ENCODE data around the gene NOC4L. TPM values are rescaled to one million over a fixed set of nuclear protein-coding genes. Genes with fewer than 3 reads are reported as not detected.

The NOC4L gene
- polyA plus RNA-seq, 1 experiment, result 8.1 TPM

DNA sequence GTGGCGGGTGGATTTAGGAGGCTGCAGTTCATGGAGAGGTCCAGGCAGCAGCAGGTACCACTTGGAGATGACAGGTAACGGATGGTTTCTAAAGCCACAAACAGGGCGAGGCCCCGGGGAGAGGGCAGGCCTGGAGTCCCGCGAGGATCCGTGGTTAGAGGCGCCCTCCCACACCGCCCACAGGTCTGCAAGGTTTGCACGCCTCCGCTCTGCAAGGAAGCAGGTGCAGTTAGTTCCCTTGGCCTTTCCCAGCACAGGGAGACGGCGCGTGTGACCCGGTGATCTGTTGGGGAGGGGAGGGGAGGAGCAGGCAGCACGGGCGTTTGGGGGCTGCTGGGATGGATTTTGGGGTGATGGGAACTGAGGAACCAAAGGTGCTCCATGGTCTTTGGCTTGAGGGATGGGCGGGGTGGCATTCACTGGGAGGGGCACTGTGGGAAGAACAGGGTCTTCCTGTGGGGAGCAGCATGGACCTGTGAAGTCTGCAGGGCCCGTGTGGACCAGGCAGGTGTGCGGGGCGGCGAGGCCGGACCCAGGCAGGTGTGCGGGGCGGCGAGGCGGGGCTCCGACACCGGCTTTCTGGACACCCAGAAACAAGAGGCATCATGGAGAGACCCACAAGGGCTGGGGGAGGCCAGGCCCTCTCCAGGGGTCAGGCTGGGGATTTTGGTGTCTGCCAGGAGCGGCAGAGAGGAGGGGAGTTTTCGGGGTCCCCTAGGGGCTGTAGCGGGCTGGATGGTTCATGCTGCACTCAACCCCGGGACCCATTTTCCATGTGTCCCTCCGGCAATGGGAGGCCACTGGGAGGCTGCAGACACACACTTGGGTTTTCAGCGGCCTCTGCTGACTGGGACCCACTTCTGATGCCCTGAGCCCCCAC lies 29.1 kb downstream of the NOC4L start:
- TF ChIP-seq, protein P1, sequence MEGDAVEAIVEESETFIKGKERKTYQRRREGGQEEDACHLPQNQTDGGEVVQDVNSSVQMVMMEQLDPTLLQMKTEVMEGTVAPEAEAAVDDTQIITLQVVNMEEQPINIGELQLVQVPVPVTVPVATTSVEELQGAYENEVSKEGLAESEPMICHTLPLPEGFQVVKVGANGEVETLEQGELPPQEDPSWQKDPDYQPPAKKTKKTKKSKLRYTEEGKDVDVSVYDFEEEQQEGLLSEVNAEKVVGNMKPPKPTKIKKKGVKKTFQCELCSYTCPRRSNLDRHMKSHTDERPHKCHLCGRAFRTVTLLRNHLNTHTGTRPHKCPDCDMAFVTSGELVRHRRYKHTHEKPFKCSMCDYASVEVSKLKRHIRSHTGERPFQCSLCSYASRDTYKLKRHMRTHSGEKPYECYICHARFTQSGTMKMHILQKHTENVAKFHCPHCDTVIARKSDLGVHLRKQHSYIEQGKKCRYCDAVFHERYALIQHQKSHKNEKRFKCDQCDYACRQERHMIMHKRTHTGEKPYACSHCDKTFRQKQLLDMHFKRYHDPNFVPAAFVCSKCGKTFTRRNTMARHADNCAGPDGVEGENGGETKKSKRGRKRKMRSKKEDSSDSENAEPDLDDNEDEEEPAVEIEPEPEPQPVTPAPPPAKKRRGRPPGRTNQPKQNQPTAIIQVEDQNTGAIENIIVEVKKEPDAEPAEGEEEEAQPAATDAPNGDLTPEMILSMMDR (IDR thresholded peaks at IDR 0.05; ENCODE audit: insufficient read depth, low read depth, low read length), result no peak
- Histone ChIP-seq H3K27me3 (ENCODE audit: control insufficient read depth, insufficient read depth, low read length) (peaks cover 20% of the 10 kb centered on the region), H3K36me3 (ENCODE audit: control insufficient read depth, insufficient read depth, low read length) (no peaks in the 10 kb centered on the region), H3K4me3 (ENCODE audit: low read depth, low read length) (no peak overlapping the region)
- ChIA-PET CTCF (no interaction called here), POLR2A (no interaction called here)
- DNase-seq (ENCODE audit: low read depth), result no peak

DNA sequence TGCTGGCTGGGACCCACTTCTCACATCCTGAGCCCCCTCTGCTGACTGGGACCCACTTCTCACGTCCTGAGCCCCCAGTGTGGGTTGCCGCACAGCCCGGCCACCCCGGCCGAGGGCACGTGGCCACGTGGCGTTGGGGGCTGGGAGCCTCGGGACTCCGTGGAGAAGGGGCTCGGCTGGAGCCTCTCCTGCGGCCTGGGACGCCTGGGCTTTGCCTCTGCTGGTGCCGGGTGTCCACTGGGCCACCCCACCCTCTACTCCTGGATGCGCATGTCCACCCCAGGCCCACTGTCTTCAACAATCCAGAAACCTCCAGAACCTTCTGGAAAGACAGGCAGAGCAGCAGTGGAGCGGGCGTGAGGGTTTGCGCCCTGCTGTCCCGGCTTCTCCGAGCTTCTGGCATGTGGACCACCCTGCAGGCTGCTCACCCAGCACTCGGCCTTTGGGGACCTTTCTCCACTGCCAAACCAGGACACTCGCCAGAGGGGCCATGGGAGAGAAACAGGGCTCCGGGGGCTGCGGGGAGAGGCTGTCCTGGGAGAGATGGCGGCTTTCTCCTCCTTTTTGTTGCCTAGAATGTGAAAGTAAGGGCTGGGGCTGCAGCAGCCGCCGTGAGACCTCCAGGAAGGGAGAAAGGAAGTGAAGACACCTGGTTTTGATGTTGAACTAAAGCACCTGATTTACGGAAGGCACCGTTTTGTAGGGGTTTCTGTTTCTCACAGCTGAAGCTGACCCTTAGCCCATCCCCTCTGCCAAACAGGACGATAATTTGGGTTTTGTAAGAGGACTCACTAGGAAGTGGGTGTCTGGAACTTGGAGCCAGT lies 30.0 kb downstream of the NOC4L start:
- TF ChIP-seq, protein P1 (IDR thresholded peaks at IDR 0.05; ENCODE audit: insufficient read depth, low read depth, low read length), result no peak
- ChIA-PET POLR2A (no interaction called here), CTCF (interaction anchor here (1.0 kb wide), 1 partner anchor 20 kb away, joined by 4 read pairs; no protein-coding TSS in a partner anchor)
- no peaks in the 10 kb centered on the region for H3K36me3 ChIP-seq (ENCODE audit: control insufficient read depth, insufficient read depth, low read length)
- H3K27me3 ChIP-seq (ENCODE audit: control insufficient read depth, insufficient read depth, low read length), result peaks cover 26% of the 10 kb centered on the region
- no peak overlapping the region for H3K4me3 ChIP-seq (ENCODE audit: low read depth, low read length)
- no peak for DNase-seq (ENCODE audit: low read depth)

DNA sequence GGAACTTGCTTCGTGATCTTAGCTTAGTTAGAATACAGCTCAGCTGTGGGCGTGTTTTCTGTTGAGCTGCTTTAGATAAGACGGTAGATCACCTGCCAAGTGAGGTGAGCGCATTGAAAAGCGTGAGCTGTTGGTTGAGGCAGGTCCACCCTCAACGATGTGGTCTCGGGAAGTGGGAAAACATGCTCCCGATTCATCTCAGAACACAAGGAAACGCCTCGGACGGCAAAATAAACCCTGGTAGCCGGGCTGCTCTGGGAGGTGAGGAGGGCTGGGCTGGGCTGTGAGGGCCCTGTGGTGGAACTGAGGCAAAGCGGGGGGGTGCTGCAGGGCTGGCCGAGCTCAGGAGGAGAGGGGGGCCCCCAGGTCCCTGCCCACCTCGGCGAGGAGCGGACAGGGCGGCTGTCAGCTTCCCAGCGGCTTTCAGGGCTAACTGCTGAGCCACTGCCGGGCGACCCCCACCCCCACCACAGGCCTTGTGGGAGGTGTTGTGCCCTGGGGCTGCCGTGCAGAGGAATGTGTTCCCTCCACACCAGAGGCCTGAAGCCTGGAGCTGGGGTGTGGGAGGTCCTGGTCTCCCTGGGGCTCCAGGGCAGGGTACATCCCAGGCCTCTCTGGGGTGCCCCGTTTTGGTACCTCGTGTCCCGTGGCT lies 30.7 kb downstream of the NOC4L start:
- no peak for DNase-seq (ENCODE audit: low read depth)
- POLR2A ChIA-PET, result no interaction called here
- no peak overlapping the region for H3K4me3 ChIP-seq (ENCODE audit: low read depth, low read length)
- no peaks in the 10 kb centered on the region for H3K36me3 ChIP-seq (ENCODE audit: control insufficient read depth, insufficient read depth, low read length)
- TF ChIP-seq, protein P1 (IDR thresholded peaks at IDR 0.05; ENCODE audit: insufficient read depth, low read depth, low read length), result no peak
- H3K27me3 ChIP-seq (ENCODE audit: control insufficient read depth, insufficient read depth, low read length), result peaks cover 32% of the 10 kb centered on the region
- CTCF ChIA-PET, result interaction anchor here (1.0 kb wide), 1 partner anchor 21 kb away, joined by 4 read pairs; no protein-coding TSS in a partner anchor

DNA sequence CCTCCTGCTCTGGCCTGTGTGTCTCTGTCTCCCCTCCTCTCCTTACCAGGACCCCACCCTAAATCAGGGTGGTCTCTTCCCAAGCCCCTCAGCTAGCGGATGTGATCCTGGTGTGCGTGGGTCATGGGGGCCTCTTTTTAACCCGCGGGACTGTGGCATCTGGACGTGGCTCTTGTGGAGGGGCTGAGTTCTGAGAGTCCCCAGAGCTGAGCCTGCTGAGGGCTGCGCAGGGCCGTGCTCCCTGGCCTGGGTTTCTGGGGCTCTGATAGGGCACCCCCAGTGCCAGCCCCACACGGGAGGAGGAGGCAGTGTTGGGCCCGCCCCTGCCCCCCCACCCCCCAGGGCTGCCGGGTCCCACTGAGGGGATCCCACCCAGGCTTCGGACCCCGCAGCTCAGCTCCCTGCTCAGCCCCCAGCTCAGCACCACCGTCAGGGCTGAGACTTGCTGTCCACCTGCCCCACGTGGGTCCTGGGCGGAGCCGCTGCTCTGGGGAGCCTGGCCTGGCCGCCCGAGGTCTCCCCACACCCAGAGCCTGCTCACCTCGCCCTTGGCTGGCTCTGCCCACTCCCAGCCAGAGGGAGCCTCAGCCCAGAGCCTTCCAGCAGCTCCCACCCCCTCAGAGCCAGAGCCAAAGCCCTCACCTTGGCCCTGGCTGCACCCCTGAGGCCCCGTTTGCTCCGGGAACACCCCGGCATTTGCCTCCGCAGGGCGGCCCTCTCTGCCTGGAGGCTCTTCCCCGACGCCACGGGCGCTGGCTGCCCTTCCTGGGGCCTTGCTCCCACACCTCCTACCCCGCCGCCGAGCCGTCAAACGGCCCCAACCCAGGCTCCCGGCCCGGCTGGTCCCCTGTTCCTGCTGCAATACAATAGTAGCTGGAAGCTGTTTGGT lies 31.5 kb downstream of the NOC4L start:
- no peak overlapping the region for H3K4me3 ChIP-seq (ENCODE audit: low read depth, low read length)
- H3K36me3 ChIP-seq (ENCODE audit: control insufficient read depth, insufficient read depth, low read length), result no peaks in the 10 kb centered on the region
- DNase-seq (ENCODE audit: low read depth), result no peak
- POLR2A ChIA-PET, result no interaction called here
- CTCF ChIA-PET, result interaction anchor here (1.4 kb wide), 1 partner anchor 22 kb away, joined by 4 read pairs; no protein-coding TSS in a partner anchor
- H3K27me3 ChIP-seq (ENCODE audit: control insufficient read depth, insufficient read depth, low read length), result peaks cover 34% of the 10 kb centered on the region
- TF ChIP-seq, protein P1 (IDR thresholded peaks at IDR 0.05; ENCODE audit: insufficient read depth, low read depth, low read length), result no peak
